Subcutaneous abdominal adipose tissue (tissue), 5 donors: ENCODE results near the gene BBX.

Experiments
- H3K27ac ChIP-seq: one replicate; pipeline ENCODE4 v1.7.0; 2013; ENCODE audit warnings: low read depth, mild to moderate bottlenecking, inconsistent platforms, low read length, moderate library complexity
- H3K27me3 ChIP-seq, 5 donors: one replicate each; pipeline ENCODE4 v1.7.0; 2013; ENCODE audit warnings: low read length in 5 of 5, inconsistent platforms in 1 of 5; ENCODE audit not compliant: control insufficient read depth in 5 of 5, insufficient read depth in 4 of 5
- H3K36me3 ChIP-seq, 5 donors: one replicate each; pipeline ENCODE4 v1.7.0; 2013; ENCODE audit warnings: low read length in 5 of 5; ENCODE audit not compliant: control insufficient read depth in 5 of 5, insufficient read depth in 5 of 5
- H3K4me1 ChIP-seq, 5 donors: one replicate each; pipeline ENCODE4 v1.7.0; 2013; ENCODE audit warnings: low read length in 5 of 5, mild to moderate bottlenecking in 3 of 5, moderate library complexity in 1 of 5; ENCODE audit not compliant: control insufficient read depth in 5 of 5, insufficient read depth in 5 of 5
- H3K4me3 ChIP-seq, 5 donors: one replicate each; pipeline ENCODE4 v1.7.0; 2013; ENCODE audit warnings: low read length in 5 of 5, low read depth in 1 of 5
- H3K9ac ChIP-seq, 5 donors: one replicate each; pipeline ENCODE4 v1.7.0; 2013; ENCODE audit warnings: low read length in 5 of 5, mild to moderate bottlenecking in 4 of 5, moderate library complexity in 3 of 5
- H3K9me3 ChIP-seq, 5 donors: one replicate each; pipeline ENCODE4 v1.7.0; 2013; ENCODE audit warnings: low read length in 5 of 5; ENCODE audit not compliant: control insufficient read depth in 5 of 5
- donor health status: healthy.
- donor health status: healthy.
- donor health status: healthy.
- donor health status: healthy.
- donor health status: healthy.

Gene BBX

DNA sequence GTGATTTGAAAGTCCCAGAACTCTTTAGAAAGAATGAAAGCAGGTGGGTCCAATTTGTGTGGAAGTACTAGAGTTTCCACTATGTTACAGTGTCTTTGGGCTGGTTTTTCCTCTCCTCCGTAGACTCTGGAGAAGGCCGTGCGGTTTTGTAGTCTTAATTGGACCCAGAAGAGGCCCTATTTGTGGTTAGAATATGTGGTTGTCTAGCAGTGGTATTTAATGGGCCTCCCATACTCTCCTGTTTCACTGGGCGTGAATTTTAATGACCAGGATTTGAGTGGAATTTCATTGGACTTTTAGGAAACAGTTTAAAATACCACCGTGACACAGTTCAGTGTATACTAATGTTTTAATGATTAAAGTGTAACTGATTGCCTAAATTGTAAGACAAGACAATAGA is 182.3 kb downstream of the BBX start:
- Histone ChIP-seq H3K36me3 (no peaks in the 10 kb centered on the region), H3K4me3 (no peak overlapping the region), H3K9ac (no peak overlapping the region), H3K4me1 (no peaks in the 10 kb centered on the region), H3K9me3 (no peaks in the 10 kb centered on the region), H3K27me3 (no peaks in the 10 kb centered on the region), H3K27ac (no peak overlapping the region)

GRCh38 chr3:107710851-107711250 is 188.1 kb downstream of the BBX start:
- Histone ChIP-seq H3K36me3 (peaks cover 2 to 17% (median 8%) of the 10 kb centered on the region in 5 donors), H3K9ac (peak overlapping the region in 1 of 5 donors; percentile 24), H3K4me3 (no peak overlapping the region), H3K27ac (no peak overlapping the region), H3K4me1 (peaks cover 0 to 2% (median 0%) of the 10 kb centered on the region in 5 donors), H3K27me3 (no peaks in the 10 kb centered on the region), H3K9me3 (no peaks in the 10 kb centered on the region)

- H3K4me3 ChIP-seq = no peak overlapping the region
- no peaks in the 10 kb centered on the region for H3K9me3 ChIP-seq
- H3K36me3 ChIP-seq = peaks cover 4 to 19% (median 13%) of the 10 kb centered on the region in 5 donors
- H3K27me3 ChIP-seq = no peaks in the 10 kb centered on the region
- peaks cover 0 to 3% (median 0%) of the 10 kb centered on the region in 5 donors for H3K4me1 ChIP-seq
- H3K9ac ChIP-seq = no peak overlapping the region
- H3K27ac ChIP-seq = no peak overlapping the region
Observed at GRCh38 chr3:107716734-107717133, 194.0 kb downstream of the BBX start.

DNA sequence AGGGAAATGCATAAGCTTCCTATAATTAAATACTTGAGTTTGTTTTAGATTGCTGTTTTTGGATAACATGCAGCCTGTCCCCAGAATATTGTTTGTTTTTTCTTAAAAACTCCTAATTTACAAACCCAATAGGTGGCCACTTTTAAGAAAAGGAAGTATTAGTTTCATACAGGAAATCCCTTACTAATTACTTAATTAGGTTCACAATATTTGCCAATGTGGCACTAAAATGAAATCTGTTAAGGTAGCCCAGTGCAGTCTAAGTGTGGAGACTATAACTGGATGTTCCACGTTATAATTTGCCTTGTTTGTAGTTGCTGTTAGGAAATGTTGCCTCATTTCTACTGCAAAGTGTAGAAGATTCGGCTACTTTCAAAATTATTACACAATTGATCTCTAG is 195.8 kb downstream of the BBX start:
- Histone ChIP-seq H3K9ac (peak overlapping the region in 1 of 5 donors; percentile 19), H3K9me3 (no peaks in the 10 kb centered on the region), H3K4me3 (no peak overlapping the region), H3K4me1 (peaks cover 0 to 3% (median 0%) of the 10 kb centered on the region in 5 donors), H3K27ac (no peak overlapping the region), H3K36me3 (peaks cover 2 to 13% (median 5%) of the 10 kb centered on the region in 5 donors), H3K27me3 (no peaks in the 10 kb centered on the region)

- Histone ChIP-seq H3K9ac (no peak overlapping the region), H3K36me3 (peaks cover 9 to 22% (median 14%) of the 10 kb centered on the region in 5 donors), H3K27me3 (no peaks in the 10 kb centered on the region), H3K9me3 (no peaks in the 10 kb centered on the region), H3K27ac (no peak overlapping the region), H3K4me1 (no peaks in the 10 kb centered on the region), H3K4me3 (no peak overlapping the region)
Observed at GRCh38 chr3:107727102-107727501, 204.3 kb downstream of the BBX start.

DNA sequence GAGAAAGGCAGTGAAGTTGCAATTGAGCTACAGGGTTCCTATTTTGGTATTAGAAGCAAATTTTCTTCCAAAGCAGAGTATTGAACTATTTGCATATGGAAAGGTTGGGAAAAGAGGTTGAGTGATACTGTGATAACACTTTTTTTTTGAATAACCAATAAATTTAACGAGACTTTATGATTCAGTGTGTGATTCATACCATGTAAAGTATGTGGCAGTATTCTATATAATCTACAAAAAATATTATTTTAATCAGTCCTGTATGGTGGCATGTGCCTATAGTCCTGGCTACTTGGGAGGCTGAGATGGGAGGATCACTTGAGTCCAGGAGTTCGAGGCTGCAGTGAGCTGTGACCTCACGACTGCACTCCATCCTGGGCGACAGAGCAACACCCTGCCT is 206.9 kb downstream of the BBX start:
- Histone ChIP-seq H3K27ac (no peak overlapping the region), H3K9ac (no peak overlapping the region), H3K4me3 (no peak overlapping the region), H3K4me1 (no peaks in the 10 kb centered on the region), H3K27me3 (no peaks in the 10 kb centered on the region), H3K9me3 (no peaks in the 10 kb centered on the region), H3K36me3 (peaks cover 9 to 29% (median 22%) of the 10 kb centered on the region in 5 donors)

- Histone ChIP-seq H3K27ac (no peak overlapping the region), H3K4me3 (no peak overlapping the region), H3K36me3 (peaks cover 3 to 22% (median 14%) of the 10 kb centered on the region in 5 donors), H3K9ac (no peak overlapping the region), H3K4me1 (no peaks in the 10 kb centered on the region), H3K9me3 (no peaks in the 10 kb centered on the region), H3K27me3 (no peaks in the 10 kb centered on the region)
Observed at GRCh38 chr3:107734317-107734716, 211.6 kb downstream of the BBX start.

GRCh38 chr3:107737914-107738313 is 215.2 kb downstream of the BBX start:
- Histone ChIP-seq H3K27me3 (no peaks in the 10 kb centered on the region), H3K4me1 (no peaks in the 10 kb centered on the region), H3K9ac (no peak overlapping the region), H3K9me3 (no peaks in the 10 kb centered on the region), H3K36me3 (peaks cover 0 to 12% (median 4%) of the 10 kb centered on the region in 5 donors), H3K4me3 (no peak overlapping the region), H3K27ac (no peak overlapping the region)

- no peak overlapping the region for H3K9ac ChIP-seq
- no peaks in the 10 kb centered on the region for H3K27me3 ChIP-seq
- H3K4me3 ChIP-seq = no peak overlapping the region
- H3K4me1 ChIP-seq = no peaks in the 10 kb centered on the region
- no peak overlapping the region for H3K27ac ChIP-seq
- H3K9me3 ChIP-seq = no peaks in the 10 kb centered on the region
- H3K36me3 ChIP-seq = peaks cover 0 to 6% (median 0%) of the 10 kb centered on the region in 5 donors
Observed at GRCh38 chr3:107738486-107739183, 215.9 kb downstream of the BBX start.

DNA sequence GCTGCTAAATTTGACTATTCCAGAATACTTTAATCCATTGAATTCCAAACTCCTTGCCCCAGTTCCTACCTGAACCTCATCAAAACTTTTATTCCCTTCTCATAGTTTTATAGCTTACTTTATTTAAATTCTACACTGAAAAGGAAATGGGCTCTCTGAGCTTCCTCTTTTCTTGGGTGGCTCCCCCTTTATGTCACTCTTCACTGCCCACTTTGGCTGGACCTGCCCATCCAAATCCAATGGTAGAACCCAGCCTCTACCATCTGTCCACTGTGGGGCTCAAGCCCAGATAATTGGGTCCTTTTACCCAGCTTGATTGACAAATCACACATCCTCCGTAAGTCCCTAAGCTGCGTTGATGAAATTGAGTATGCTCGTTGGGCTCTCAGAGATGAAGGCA is 216.5 kb downstream of the BBX start:
- no peak overlapping the region for H3K9ac ChIP-seq
- no peaks in the 10 kb centered on the region for H3K27me3 ChIP-seq
- H3K4me3 ChIP-seq = no peak overlapping the region
- no peaks in the 10 kb centered on the region for H3K4me1 ChIP-seq
- H3K36me3 ChIP-seq = peaks cover 0 to 6% (median 0%) of the 10 kb centered on the region in 5 donors
- H3K9me3 ChIP-seq = no peaks in the 10 kb centered on the region
- H3K27ac ChIP-seq = no peak overlapping the region
